22Rv1 (cell line): ENCODE measurements around the gene UFC1.

ENCODE experiments used
- CTCF ChIP-seq: fragments of 450-650 bp; IDR thresholded peaks from 2 replicates; pipeline ENCODE4 v1.5.1; 2017; ENCODE audit warnings: mild to moderate bottlenecking
- ZFX ChIP-seq: fragments of 450-650 bp; IDR thresholded peaks from 2 replicates; pipeline ENCODE4 v1.6.1; 2017; ENCODE audit warnings: antibody characterized with exemption, borderline replicate concordance

- TF ChIP-seq CTCF: no peak
- no peak for TF ChIP-seq ZFX
These were observed 53.4 kb downstream of the UFC1 start for GRCh38 chr1:161207173-161207572.
